Right renal cortex interstitium (tissue), 3 donors: ENCODE measurements around the gene COL4A2. TPM values are rescaled to one million over a fixed set of nuclear protein-coding genes. Genes with fewer than 3 reads are reported as not detected.

Source experiments
- DNase-seq, 3 donors: peaks; one replicate each; pipeline ENCODE4 v3.0.0-alpha.2; 2013; ENCODE audit warnings: low read depth in 3 of 3, low spot score in 2 of 3
- polyA plus RNA-seq, 3 donors: library from polyadenylated mRNA; unstranded; fragments of 120-200 nt; gene quantifications; one replicate each; pipeline ENCODE4 v1.2.1, GENCODE V29; 2013; ENCODE audit not compliant: insufficient read length in 3 of 3

The COL4A2 gene
- polyA plus RNA-seq, 3 donors, result 384 to 416 (median 398) TPM

DNA sequence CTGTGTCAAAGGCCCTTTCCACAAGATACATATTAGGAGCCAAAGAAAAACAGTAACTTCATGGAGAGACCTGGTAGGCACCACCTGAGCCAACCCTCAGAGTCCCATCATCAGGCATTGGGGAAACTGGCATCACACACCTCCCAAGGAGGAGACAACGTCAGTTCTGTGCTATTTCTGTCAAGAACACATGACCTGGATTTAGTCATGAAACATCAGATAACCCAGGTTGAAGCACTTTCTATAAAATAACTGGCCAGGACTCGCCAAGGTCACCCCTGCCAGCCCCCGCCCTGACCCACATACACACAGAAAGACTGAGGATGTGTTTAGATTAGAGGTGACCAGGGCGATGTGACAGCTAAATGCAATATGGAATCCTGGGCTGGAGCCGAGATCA, 35.8 kb upstream of the COL4A2 start:
- DNase-seq, result no peak

DNA sequence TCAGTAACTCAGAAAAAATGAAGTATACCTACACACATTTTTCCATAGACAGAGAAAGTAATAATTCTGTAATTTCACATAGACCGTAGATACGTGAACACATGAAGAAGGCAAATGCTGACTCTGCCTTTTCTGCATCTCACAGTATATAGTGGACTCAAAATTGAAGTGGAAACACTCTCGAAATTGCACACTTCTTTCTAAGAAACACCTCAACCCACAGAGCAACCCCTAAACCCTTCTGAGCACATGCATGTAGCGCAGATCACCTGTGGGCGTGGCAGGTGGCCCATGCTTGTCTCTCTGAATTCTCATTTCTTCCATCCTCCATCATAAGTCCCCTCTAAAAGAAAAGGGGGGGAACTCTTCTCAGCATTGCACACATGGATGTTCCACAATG, 34.9 kb upstream of the COL4A2 start:
- DNase-seq, result no peak

DNA sequence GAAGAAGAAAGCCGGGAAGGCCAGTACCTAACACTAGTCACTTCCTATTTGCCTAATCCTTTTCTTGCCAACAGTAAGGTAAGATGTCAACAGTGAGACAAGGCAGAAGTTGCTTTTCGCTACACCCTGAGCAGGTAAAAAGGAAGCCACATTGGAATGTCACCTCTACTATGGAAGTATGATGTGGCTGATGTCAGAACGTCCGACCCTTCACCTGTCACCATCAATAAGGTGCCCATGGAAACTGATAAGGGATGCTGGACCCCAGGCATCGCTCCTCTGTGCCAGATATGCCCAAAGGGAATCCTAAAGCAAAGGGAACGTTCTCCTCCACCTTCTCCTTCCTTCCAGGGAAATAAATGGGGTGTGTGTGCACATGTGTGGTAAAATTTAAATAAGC, 34.4 kb upstream of the COL4A2 start:
- no peak for DNase-seq

DNA sequence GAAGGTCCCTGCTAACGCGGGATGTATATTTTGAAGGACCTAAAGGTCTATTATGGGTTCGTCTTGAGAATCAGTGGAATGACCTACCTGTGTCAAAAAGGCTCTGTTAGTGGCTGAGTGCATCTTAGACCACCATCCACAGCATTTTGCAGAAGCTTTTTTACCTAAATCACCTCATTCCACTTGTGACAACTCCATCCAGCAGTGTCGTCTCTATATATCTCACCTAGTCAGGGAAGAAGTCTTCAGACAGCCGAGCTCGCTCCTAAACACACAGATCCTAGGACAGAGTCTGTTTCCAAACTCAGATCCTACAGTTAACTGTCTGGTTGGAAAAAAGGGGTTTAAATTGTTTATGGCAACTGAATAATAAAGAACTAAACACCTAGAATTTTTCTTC, 33.8 kb upstream of the COL4A2 start:
- no peak for DNase-seq

DNA sequence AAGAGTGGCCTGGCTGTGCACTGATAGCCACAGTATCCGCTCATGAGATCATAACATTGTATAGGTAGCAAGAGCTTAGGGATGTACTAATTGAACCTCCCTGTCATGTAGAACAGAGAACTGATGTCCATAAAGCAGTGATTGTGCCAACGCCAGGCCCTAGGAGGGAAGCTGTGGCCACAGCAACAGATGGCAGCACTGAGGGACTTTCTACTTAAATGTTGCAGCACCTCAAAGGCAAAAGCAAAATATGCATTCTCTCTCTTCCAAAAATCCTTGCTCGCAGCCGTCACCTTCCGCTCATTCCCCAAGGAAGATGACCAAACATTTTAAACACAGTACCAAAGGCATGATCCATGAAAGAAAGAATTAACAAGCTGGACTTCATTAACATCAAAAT, 32.4 kb upstream of the COL4A2 start:
- no peak for DNase-seq

DNA sequence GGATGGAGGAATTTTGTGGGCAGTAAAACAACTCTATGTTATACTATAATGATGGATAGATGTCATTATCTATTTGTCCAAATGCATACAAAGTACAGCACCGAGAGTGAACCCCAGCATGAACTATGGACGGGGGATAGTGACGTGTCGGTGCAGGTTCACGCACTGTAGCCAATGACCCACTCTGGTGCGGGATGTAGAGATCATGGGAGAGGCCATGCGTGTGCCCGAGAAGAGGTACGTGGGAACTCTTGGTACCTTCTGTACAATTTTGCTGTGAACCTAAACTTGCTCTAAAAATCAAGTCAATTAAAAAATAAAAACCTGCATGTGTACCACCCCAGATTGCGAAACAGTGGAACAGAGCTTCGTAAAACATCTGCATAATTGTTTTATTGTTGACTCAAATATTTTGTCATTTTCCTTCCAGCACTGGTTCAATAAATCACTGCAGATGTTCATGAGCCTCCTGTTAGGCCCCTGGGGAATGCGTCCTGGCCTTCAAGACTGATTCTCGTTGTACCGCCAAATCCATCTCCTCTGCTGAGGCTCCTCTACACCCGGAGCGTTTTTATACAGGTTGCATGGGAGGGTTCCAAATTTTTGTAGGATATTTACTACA, 31.0 kb upstream of the COL4A2 start:
- DNase-seq, result no peak

DNA sequence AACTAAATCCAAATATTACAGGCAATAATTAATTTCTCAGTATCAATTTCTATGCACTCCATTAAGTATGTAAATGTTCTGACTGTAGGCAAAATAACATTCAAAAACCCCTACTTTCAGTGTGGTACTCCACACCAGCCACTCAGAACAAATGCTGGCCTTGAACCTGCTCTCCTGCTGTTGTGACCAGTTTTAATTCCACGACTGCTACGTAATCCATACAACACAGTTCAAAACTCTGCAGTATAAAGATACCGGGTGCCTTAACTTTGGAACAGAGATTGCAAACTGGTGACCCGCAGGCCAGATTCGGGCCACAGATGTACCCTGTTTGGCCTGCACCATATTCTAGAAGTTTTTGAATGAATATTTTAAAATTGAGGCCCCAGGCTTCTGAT, 30.5 kb upstream of the COL4A2 start:
- DNase-seq, result no peak

DNA sequence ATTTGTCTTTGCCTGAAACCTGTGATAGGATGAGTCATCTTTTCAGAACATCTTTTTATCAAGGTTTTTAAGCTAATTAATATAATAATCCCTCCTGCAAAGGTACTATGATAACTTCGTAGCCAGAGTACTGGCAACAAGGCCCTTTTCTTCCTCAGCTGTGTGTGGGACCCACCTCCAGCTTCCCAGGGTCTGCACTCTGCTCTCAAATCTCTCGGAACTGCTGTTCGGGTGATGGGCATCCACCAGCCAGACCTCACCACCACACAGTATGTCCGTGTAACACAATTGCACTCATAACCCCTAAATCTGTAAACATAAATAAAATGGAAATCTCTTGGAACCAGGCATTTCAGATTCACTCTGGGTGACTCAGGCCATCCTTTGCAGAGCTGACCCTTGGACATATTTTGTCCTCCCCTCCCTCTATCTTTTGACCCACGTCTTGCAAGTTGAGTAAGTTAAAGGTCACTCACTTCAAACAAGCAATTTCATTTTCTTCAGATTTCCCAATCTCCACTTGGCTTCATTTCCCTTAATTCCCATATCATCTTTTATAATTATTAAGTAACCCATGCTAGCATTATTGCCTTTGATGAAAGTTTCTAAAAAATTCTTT, 29.6 kb upstream of the COL4A2 start:
- DNase-seq, result no peak

DNA sequence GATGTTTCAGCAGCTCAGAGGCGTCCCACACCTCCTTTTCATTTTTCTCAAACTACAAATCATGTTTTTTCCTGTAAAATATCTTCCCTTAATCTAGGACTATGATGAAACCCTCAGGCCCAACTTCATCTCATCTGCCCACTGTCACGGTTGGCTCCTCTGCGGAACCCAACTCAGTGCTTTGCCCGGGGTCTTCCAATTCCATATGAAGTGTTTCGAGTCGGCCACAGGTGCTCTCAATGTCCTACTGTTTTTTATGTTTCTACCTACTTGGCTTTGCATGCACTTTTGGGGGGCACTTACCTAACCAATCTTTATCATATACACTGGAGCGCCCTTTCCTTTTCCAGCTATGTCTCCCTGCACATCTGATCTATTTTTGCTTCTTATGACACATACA, 28.2 kb upstream of the COL4A2 start:
- DNase-seq, result no peak

DNA sequence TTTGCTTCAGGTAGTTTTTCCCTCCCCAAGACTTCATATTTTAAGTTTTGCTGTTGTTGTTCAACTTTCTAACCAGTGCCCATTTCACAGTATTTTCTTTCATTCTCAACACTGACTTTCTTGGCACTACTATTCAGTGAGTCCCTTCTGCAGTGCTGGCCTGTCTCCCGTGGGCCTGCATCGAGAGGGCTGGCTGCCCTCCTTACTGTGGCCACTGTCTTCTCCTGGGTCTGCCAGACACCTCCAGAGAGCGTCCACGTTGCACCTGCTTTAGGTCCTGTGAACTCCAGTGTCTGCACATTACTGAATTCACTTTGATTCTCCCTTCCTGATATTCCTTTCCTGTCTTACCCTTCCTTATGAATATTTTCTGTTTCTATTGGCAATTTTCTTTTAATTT, 27.4 kb upstream of the COL4A2 start:
- no peak for DNase-seq

DNA sequence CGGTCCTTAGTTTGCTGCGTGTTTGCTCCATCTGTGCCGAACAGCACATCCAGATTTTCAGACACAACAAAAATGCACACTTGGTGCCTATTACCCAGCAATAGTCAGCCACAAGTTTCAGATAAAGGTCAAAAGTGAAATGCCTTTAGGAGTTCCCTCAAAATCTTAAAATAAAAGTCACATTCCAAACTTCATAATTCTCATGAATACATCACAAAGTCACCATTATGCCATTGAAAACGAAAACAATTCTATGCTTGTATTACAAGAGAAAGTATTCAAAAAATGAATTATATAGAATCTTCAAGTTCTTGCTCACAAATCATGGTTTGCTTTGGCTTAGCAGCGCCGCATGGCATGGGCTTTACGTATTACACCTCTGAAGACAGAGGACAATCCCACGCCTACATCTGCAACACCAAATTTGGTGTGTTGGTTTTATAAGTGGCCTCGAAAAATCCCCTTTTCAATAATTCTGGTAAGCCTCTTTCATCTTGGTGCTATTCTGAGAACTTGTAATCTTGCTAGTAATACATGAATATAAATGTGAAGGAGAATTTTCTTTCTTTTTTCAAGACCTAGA, 26.8 kb upstream of the COL4A2 start:
- DNase-seq, result no peak

DNA sequence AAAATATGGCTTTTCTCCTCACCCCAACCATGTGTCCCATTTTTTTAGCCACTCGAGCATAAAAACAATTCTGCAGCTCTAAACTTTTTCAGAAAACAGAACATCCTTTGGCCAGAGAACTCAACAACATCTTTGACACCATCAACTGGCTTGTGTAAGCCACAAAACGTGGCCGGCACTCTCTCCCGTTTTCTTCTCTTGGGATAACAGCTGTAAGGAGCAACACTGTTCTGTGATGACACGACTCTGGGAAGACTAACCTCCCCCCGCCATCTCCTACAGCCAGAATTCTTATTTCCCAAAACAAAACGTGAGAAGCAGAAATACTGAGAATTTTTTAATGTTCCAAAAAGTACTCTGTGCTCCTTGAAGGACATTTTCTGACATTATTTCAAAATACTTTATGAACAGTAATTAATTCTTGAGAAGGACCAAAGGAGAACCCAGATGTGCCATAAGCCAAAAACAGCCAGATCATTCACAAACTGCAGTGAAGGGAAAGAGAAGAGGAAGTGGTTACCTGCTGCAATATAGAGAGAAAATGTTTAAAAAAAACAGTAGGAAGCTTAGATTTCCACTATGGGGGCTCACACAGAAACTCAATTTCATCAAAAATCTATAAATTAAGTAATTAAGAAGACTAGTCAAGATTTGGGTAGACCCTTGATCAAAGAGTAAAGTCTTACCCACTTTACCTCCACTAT, 25.9 kb upstream of the COL4A2 start:
- DNase-seq, result no peak

DNA sequence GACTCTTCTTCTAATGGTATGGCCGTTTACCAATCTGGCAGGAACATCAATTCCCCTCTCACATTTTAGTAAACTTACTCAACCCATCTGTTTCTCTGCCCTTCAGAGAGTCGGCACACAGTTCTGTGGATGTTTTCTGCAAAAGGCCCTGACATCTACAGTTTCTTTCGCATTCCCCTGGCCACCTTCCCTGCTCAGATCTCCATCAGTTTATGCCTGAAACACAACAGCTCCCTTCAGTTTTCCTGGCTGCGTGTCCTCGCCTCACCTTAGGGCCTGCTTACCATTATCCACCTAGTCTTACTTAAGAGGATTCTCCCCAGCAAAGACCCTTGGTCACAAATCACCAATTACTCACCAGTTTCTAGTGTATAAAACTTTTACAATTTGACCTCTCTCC, 25.3 kb upstream of the COL4A2 start:
- no peak for DNase-seq

DNA sequence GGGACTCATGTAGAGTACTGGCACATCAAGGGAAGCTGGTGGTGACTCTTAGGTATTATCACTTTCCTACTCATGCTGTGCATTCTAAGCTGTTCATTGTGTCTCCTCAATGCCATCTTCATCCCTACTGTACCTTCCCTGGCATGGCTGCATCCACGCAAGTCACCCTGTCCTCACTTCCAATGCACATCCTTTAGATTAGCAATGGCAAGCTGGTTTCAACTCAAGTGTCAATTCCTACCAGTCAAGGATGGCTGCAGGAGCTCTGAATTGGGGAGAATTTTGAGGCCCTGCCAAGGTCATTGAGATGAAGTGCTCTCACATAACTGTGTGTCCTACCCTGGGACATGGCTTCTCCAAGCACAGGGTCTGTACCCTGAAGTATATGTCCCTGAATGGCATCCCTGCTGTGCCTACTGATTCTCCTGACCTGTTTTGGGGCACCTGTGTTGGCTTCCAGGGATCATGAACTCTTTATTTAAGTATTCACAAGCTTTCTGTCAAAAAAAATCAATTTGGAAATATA, 24.7 kb upstream of the COL4A2 start:
- no peak for DNase-seq

DNA sequence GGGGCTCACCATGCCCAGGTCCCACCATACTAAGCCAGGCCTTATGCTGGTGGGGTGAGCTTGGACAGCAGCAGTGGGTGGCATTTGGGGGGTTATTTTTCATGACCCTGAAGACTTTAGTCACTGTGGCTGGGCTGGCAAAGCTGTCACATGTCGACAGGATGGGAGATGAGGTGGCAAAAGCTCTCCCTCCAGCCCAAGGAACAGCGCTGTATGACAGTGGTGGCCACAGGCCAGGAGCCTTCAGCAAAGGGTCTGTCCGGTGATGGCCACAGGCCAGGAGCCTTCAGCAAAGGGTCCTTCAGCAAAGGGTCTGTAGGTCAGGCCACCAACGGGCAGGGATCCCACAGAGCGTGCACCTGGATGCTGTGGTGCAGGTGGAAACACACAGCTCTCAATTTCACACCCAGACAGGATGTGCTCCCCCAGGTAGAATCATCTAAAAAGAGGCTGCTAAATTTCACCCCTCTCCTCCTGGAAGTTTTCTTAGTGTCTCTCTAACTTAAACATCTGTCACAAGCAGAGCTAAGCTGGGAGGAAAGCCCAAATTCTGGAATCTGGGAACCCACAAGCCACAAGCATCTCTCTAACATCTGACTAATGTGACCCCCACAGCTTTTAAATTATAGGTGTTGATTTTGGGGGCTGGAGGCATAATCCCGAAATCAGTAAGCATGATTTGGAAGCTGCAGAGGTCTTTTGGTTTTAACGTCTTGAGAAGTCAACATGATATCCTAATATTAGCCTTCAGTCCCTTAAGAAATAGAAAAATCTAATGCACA, 23.2 kb upstream of the COL4A2 start:
- DNase-seq, result no peak

DNA sequence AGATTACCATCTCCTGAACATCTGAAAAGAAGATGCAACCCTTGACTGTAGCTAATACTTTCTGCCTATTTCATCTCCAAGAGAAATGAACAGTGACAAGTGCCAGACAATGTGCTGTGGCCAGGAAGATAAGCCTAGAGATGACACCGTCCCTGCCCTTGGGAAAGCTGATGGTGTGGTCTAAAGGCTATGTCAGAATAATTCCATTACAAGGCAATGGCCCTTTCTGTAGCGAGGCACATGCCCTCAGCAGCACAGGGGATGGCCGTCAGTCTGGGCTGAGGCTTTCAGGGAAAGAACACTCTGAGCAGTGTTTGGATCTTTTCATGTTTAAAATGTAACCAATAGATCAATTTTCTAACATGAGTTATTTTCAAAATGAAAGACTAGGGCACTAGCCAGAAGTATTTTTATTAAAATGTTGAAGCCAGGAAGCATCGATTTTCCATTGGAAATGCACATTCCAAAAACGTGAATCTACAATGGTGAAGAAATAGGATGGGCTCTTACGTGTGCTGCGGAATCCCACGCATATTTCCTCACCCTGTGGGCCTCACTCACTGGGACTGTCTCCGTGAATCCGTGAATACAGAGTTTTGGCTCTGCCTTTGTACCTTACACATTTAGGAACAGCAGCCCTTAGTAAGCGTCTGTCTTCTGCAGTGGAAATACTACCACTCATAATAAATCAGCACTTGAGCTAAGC, 22.2 kb upstream of the COL4A2 start:
- DNase-seq, result no peak

DNA sequence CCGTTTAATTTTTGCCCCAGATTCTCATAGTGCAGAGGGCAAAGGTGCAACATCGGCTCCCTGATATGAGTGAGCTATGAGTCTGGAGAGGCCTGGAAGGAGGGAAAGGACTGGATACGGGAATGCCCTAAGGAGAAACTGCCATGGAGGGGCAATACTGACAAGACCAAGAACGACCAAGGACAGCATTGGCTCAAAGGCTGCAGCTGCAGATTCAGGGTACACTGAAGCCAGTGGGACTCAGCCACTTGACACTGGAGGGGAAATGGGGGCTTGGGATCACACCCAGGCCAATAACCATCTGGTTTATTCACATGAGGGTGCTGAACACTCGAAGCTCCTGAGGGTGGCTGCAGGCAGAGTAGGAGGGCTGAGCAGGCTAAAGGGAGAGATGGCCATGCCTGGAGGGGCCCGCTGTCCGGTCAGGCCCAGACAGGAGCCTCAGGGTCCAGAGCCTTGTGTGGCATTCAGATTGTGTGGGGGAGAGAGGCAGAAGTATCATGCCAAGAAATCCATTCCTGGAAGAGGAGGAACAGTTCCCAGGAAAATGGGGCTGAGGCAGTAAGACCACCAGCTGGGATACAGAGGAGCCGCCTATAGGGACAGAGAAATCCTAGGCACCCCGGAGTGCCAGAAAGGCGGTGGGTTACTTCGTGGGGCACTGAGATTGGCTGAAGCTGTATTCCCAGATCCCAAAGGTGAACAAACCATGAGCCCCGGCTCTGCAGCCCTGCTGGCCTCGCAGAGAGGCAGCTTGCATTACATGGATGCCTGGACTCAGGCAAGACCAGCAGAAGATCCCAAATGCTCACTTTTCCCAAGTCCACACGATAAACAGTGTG, 20.9 kb upstream of the COL4A2 start:
- no peak for DNase-seq

DNA sequence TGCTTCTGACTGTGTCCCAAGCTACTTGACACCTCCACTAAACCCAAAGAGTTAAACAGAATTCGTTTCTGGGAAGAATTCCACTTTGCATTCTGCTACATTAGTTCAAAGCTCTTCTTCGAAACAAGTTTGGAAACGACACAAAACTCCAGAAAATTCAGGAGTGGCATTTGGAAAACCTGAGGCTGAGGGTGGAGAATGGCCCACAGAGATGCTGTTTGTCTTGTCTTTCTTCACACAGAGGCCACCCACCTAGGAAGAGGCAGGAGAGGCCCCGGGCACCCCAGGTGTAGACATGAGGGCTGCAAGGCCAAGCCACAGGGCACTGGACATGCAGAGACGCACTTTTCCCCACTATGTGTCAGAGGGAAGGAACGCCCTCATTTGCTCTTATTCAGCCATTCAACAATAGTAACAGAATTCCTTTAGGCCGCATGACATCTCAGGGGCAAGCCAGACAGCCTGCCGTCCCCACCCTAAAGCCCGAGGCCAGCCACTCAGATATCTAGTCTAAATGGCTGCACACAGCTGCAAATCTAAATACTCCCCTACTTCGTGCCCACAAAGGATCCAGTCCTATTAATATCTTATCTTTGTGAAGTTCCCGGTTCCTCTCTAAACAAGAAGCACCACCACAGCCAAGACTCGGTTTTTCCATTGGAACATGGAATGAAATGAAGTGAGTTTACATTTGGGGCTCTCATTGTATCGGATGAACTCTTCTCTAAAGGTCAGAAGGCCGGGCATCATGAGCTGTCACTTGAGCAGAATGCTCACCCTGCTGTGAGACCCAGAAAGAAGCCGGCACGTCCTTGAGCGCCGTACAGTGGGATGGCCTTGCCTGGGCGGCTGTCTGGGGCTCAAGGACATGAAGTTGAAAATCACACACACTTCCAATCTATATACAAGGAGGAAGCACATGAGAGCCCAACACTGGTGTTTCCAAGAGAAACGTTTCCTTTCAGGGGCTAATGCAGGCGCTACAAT, 20.0 kb upstream of the COL4A2 start:
- DNase-seq, result no peak
